Activated CD4-positive, alpha-beta T cell treated with anti-CD3 and anti-CD28 coated beads, Interleukin-2, amount 10 ng/mL, durations not matched to agents 7 days and 5 days (primary cell): ENCODE data around the gene HJV. TPM values are rescaled to one million over a fixed set of nuclear protein-coding genes. Genes with fewer than 3 reads are reported as not detected.

Experiments
- CTCF ChIA-PET: fragments of 350-600 bp; sonication (Branson Sonifier 250); formaldehyde crosslinking; loops from one replicate; lab custom pipeline; 2021; ENCODE audit warnings: antibody characterized with exemption; lab: Charles Lee
- POLR2A ChIA-PET: fragments of 350-600 bp; sonication (Branson Sonifier 250); formaldehyde crosslinking; loops from one replicate; lab custom pipeline; 2021; ENCODE audit warnings: antibody characterized with exemption; lab: Charles Lee
- DNase-seq: peaks from one replicate; pipeline ENCODE4 v3.0.0-alpha.2; 2020
- H3K27ac Mint-ChIP-seq: one replicate; pipeline ENCODE4 v1.8.0; 2021; ENCODE audit warnings: mild to moderate bottlenecking, moderate library complexity, mixed read lengths
- H3K27me3 Mint-ChIP-seq: one replicate; pipeline ENCODE4 v1.8.0; 2021; ENCODE audit warnings: mixed read lengths
- H3K36me3 Mint-ChIP-seq: one replicate; pipeline ENCODE4 v1.8.0; 2021; ENCODE audit warnings: low read depth, mixed read lengths
- H3K4me1 Mint-ChIP-seq: one replicate; pipeline ENCODE4 v1.8.0; 2021; ENCODE audit warnings: mixed read lengths
- H3K4me3 Mint-ChIP-seq: one replicate; pipeline ENCODE4 v1.8.0; 2021; ENCODE audit warnings: mild to moderate bottlenecking, moderate library complexity, mixed read lengths
- H3K9me3 Mint-ChIP-seq: one replicate; pipeline ENCODE4 v1.8.0; 2021; ENCODE audit warnings: mixed read lengths
- total RNA-seq, 2 experiments: library from RNA; stranded (reverse); gene quantifications; one replicate each; pipeline ENCODE4 v1.2.3, GENCODE V29; 2021

The HJV gene
- total RNA-seq, 2 experiments from 2014 or later, result not detected

DNA sequence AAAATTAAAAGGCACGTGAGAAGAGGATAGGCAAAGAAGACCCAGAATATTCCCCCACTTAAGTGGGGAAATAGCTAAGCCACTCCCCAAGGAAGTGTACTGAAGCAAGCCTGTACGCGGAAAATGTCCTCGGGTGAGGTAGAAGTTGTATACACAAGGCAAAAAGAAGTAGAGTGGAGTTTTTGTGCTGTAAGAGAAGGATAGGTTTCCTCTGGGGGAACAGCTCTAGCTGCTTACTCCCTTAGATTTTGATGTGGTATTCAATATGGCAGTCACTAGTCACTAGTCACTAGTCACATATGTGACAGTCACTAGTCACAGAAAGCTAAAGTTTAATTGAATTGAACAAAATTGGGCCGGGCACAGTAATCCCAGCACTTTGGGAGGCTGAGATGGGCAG, 32.8 kb downstream of the HJV start:
- Mint-ChIP-seq H3K9me3 (no peaks in the 10 kb centered on the region), H3K4me1 (peaks cover 77% of the 10 kb centered on the region), H3K27ac (peak overlapping the region; percentile 50), H3K4me3 (no peak overlapping the region), H3K27me3 (no peaks in the 10 kb centered on the region), H3K36me3 (peaks cover 25% of the 10 kb centered on the region)
- DNase-seq, result no peak
- CTCF ChIA-PET, result interaction anchor here (1.2 to 13.2 kb wide), 4 partner anchors 10 to 31 kb away, joined by 3 to 154 read pairs (median 4); partner anchors contain the start of gene LIX1L
- POLR2A ChIA-PET, result interaction anchor here (0.6 to 1.1 kb wide), 2 partner anchors 9 to 63 kb away, joined by 4 to 6 read pairs; no protein-coding TSS in a partner anchor

DNA sequence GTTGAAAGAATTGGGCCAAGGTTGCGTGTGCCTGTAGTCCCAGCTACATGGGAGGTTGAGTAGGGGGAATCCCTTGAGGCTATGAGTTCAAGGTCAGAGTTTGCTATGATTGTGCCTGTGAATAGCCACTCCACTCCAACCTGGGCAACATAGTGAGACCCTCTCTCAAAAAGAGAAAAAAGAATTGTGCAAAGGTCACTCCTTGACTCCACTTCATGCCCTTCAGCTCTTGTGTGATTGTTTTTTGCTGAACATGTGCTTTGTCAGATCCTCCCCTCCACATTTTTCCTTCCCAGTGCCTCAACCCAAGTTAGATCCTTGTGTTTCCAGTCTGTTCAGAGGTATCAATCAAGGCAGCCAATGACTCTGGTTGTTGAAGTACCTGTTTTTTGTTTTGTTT, 33.6 kb downstream of the HJV start:
- H3K27ac Mint-ChIP-seq, result no peak overlapping the region
- no peak overlapping the region for H3K4me3 Mint-ChIP-seq
- H3K27me3 Mint-ChIP-seq, result no peaks in the 10 kb centered on the region
- H3K9me3 Mint-ChIP-seq, result no peaks in the 10 kb centered on the region
- peaks cover 77% of the 10 kb centered on the region for H3K4me1 Mint-ChIP-seq
- ChIA-PET POLR2A (no interaction called here), CTCF (interaction anchor here (0.9 to 13.2 kb wide), 4 partner anchors 9 to 19 kb away, joined by 3 to 154 read pairs (median 4); no protein-coding TSS in a partner anchor)
- no peak for DNase-seq
- peaks cover 16% of the 10 kb centered on the region for H3K36me3 Mint-ChIP-seq

DNA sequence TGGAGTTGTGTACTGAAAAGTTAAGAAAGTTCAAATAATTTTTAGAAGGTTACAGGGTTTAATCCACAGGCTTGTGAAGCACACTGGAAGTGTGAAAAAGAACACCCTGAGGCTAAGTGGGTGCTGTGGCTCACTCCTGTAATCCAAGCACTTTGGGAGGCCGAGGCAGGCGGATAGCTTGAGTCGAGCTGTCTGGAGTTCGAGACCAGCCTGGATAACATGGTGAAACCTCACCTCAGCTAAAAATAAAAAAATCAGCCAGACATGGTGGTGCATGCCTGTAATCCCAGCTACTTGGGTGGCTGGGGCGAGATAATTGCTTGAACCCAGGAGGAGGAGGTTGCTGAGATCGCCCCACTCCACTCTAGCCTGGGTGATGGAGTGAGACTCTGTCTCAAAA, 35.0 kb downstream of the HJV start:
- no peak for DNase-seq
- POLR2A ChIA-PET, result no interaction called here
- peaks cover 2% of the 10 kb centered on the region for H3K9me3 Mint-ChIP-seq
- CTCF ChIA-PET, result interaction anchor here (13.2 kb wide), 1 partner anchor 8 kb away, joined by 154 read pairs; no protein-coding TSS in a partner anchor
- H3K27me3 Mint-ChIP-seq, result no peaks in the 10 kb centered on the region
- H3K4me3 Mint-ChIP-seq, result no peak overlapping the region
- peaks cover 78% of the 10 kb centered on the region for H3K4me1 Mint-ChIP-seq
- H3K27ac Mint-ChIP-seq, result no peak overlapping the region
- peaks cover 6% of the 10 kb centered on the region for H3K36me3 Mint-ChIP-seq

DNA sequence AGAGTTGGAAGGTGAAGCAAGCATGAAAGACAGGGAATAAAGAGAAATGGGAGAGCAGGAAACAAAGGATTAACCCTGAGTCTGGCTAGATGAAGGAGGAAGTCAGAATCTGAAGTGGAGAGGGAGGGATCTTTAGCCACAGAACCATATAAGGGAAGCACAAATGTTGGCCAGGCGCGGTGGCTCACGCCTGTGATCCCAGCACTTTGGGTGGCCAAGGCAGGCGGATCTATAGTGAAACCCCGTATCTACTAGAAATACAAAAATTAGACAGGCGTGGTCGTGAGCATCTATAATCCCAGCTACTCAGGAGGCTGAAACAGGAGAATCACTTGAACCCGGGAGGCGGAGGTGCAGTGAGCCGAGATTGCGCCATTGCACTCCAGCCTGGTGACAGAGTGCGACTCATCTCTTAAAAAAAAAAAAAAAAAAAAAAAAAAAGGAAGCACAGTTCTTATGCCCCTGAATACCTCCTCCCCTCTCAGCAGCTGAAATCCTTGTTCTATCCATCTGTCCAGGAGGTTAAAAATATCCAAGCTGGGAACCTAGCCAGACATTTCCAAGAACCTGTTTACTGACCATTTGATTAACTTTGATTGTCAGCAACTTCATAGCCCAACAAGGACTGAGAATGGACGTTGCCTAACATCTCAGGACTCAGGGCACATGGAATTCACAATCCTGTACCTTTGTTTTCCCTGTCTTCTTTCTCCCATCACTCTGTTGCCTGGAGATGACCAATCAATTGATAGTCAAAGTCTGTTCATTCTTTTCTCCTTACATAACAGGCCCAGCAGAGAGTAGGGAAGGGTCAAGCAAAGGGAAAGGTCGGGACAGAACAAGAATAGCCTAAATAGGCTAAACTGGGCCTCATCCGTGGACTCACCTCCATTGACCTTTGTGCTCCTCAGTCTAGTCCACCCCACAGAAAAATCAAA, 35.8 kb downstream of the HJV start:
- Mint-ChIP-seq H3K9me3 (peaks cover 2% of the 10 kb centered on the region), H3K27me3 (no peaks in the 10 kb centered on the region), H3K27ac (peak overlapping the region; percentile 87), H3K4me1 (peaks cover 77% of the 10 kb centered on the region), H3K4me3 (no peak overlapping the region), H3K36me3 (peaks cover 3% of the 10 kb centered on the region)
- CTCF ChIA-PET, result interaction anchor here (1.0 to 13.2 kb wide), 3 partner anchors 7 to 22 kb away, joined by 3 to 154 read pairs (median 4); no protein-coding TSS in a partner anchor
- POLR2A ChIA-PET, result interaction anchor here (0.6 kb wide), 1 partner anchor 10 kb away, joined by 3 read pairs; no protein-coding TSS in a partner anchor
- no peak for DNase-seq

DNA sequence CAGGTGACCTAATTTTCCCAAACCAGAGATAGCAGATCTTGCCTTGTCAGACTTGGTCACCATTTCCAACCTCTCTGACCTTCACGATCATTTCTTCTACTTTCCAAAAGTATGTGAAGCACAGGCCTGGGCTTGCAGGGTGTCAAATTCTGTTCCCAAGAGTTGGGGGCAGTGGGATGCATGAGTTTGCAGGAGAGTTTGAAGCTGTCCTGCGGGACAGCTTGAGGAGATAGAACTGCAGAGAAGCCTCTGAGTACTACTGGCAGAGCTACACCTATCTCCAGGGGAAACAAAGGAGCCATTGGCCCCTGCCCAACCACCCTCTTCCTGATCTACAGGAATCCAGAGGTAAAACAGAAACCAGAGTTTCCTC, 36.4 kb downstream of the HJV start:
- H3K9me3 Mint-ChIP-seq, result peaks cover 2% of the 10 kb centered on the region
- H3K4me1 Mint-ChIP-seq, result peaks cover 70% of the 10 kb centered on the region
- CTCF ChIA-PET, result interaction anchor here (1.0 to 1.3 kb wide), 2 partner anchors 17 to 22 kb away, joined by 3 to 4 read pairs; no protein-coding TSS in a partner anchor
- H3K4me3 Mint-ChIP-seq, result no peak overlapping the region
- H3K36me3 Mint-ChIP-seq, result peaks cover 3% of the 10 kb centered on the region
- no peak for DNase-seq
- POLR2A ChIA-PET, result no interaction called here
- peak overlapping the region; percentile 87 for H3K27ac Mint-ChIP-seq
- no peaks in the 10 kb centered on the region for H3K27me3 Mint-ChIP-seq

DNA sequence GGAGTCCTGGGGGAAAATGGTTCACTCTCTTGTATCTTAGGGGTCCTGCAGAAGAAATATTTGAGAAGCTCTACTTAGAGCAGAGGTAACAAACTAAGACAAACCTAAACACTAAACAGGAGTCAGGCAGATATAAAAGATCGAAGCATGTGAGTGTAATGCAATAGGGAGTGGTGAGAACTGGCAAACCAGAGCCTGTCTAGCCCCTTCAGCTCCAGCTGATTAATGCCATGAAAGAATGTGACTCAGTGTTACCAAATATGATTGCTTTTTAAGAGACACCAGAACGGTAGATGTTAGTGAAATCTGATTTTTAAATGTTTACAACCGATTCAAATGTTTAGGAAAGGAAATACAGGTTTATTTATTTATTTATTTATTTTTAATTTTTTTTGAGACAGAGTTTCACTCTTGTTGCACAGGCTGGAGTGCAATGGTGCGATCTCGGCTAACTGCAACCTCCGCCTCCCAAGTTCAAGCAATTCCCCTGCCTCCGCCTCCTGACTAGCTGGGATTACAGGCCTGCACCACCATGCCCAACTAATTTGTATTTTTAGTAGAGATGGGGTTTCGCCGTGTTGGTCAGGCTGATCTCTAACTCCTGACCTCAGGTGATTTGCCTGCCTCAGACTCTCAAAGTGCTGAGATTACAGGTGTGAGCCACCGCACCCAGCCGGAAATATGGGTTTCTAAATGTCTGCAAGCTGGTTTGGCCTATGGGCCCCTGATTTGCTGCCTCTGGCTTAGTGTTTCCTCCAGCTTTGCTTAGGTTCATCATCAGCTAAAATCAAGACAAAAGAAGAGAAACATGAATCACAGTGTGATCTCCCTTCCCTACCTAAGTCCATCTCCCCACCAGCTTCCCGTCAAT, 37.3 kb downstream of the HJV start:
- Mint-ChIP-seq H3K27ac (peak overlapping the region; percentile 87), H3K36me3 (peaks cover 3% of the 10 kb centered on the region), H3K27me3 (no peaks in the 10 kb centered on the region), H3K4me1 (peaks cover 66% of the 10 kb centered on the region), H3K9me3 (peaks cover 2% of the 10 kb centered on the region), H3K4me3 (peak overlapping the region; percentile 28)
- POLR2A ChIA-PET, result no interaction called here
- no peak for DNase-seq
- CTCF ChIA-PET, result interaction anchor here (1.3 kb wide), 1 partner anchor 23 kb away, joined by 4 read pairs; no protein-coding TSS in a partner anchor

DNA sequence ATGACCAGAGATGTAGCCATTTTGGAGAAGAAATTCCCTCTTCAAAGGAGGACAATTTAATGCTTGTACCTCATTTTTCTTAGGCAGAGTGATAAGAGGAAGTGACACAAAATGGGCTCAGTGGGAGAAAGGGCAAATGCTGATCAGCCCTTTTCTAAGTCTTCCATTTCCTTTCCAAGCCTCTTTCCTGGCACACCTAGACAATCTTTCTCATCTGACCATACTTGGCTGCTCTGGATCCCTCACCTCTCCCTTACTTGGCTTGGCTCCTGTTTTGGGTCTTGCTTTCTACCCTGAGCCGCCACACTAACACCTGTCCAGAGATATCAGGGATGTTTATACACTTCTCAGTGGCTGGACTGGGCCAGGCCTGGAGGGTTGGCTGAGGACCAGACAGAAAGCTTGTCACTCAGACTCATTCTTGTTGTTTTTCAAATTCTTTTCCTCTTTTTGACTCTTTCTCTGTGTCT, 38.3 kb downstream of the HJV start:
- Mint-ChIP-seq H3K4me1 (peaks cover 58% of the 10 kb centered on the region), H3K9me3 (peaks cover 2% of the 10 kb centered on the region), H3K36me3 (peaks cover 3% of the 10 kb centered on the region), H3K27me3 (no peaks in the 10 kb centered on the region), H3K27ac (peak overlapping the region; percentile 55), H3K4me3 (no peak overlapping the region)
- ChIA-PET CTCF (interaction anchor here (8.7 kb wide), 1 partner anchor 9 kb away, joined by 154 read pairs; the partner anchor contains the start of gene TXNIP), POLR2A (no interaction called here)
- DNase-seq, result no peak

DNA sequence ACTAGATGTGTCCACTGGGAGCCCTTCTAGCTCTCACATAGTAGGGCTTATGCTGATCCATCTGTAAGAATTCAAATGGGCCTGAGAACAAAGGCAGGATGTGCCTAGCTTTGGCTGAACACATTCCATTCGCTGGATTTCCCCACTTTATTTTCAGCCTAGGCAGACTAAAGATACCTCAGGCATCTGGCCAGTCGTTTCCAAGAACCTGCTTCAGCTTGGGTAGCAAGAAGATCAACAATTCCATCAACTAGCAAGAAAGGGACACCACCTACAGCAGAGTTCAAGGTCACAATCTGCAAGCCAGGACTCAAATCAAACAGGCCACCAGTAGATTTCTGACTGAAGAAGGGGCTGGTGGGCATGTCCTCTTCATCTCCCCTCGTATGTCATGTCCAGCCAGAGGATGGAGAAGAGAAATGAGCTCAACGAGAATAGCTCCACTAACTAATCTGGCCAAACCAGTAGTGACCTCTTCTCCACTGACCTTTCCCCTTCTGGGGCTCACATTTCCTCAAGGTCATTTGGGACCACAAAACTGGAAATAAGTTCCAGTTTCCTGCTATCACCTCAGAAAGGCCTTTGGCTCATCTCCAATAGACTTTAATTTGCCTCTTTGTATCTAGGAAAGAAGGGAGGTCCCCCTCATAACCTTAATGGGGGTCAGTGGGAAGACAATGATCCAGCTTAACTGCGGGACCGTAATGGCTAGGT, 39.4 kb downstream of the HJV start:
- H3K27ac Mint-ChIP-seq, result peak overlapping the region; percentile 68
- H3K4me1 Mint-ChIP-seq, result peaks cover 50% of the 10 kb centered on the region
- H3K27me3 Mint-ChIP-seq, result no peaks in the 10 kb centered on the region
- ChIA-PET POLR2A (no interaction called here), CTCF (interaction anchor here (1.1 to 8.7 kb wide), 6 partner anchors 10 to 136 kb away, joined by 3 to 190 read pairs (median 6); partner anchors contain the start of genes NUDT17 and TXNIP)
- DNase-seq, result no peak
- H3K36me3 Mint-ChIP-seq, result peaks cover 3% of the 10 kb centered on the region
- H3K9me3 Mint-ChIP-seq, result peaks cover 2% of the 10 kb centered on the region
- no peak overlapping the region for H3K4me3 Mint-ChIP-seq

DNA sequence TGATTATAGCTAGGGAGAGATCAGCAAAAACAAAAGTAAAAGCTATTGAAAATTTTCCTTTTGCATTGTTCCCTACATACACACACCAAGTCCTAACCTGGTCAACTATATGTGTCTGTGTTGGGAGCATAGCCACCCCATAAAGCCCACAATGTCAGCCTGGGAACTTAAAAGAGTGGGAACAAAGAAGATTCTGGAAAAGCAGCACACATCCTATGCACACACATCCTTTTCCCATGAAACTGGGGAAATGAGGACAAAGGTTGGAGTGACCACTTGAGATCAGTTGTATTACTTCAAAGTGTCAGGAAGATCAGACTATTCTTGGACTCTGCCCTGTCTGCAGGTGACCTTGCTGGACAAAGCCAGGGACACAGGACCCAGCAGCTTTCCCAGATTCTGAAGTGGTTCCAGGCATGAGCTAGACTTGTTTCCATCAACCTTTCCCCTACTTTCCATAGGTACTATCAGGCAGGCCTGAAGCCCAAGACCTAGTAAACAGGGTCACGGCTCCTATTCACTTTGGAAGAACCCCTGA, 41.0 kb downstream of the HJV start:
- H3K27me3 Mint-ChIP-seq, result no peaks in the 10 kb centered on the region
- peaks cover 2% of the 10 kb centered on the region for H3K9me3 Mint-ChIP-seq
- peaks cover 43% of the 10 kb centered on the region for H3K4me1 Mint-ChIP-seq
- DNase-seq, result no peak
- H3K4me3 Mint-ChIP-seq, result no peak overlapping the region
- no peak overlapping the region for H3K27ac Mint-ChIP-seq
- POLR2A ChIA-PET, result interaction anchor here (0.7 to 2.8 kb wide), 5 partner anchors 12 to 155 kb away, joined by 3 to 22 read pairs (median 5); partner anchors contain the start of gene TXNIP
- H3K36me3 Mint-ChIP-seq, result peaks cover 3% of the 10 kb centered on the region
- CTCF ChIA-PET, result interaction anchor here (1.0 to 8.7 kb wide), 8 partner anchors 12 to 135 kb away, joined by 3 to 190 read pairs (median 9); partner anchors contain the start of genes ANKRD34A, LIX1L, NUDT17 and POLR3GL

DNA sequence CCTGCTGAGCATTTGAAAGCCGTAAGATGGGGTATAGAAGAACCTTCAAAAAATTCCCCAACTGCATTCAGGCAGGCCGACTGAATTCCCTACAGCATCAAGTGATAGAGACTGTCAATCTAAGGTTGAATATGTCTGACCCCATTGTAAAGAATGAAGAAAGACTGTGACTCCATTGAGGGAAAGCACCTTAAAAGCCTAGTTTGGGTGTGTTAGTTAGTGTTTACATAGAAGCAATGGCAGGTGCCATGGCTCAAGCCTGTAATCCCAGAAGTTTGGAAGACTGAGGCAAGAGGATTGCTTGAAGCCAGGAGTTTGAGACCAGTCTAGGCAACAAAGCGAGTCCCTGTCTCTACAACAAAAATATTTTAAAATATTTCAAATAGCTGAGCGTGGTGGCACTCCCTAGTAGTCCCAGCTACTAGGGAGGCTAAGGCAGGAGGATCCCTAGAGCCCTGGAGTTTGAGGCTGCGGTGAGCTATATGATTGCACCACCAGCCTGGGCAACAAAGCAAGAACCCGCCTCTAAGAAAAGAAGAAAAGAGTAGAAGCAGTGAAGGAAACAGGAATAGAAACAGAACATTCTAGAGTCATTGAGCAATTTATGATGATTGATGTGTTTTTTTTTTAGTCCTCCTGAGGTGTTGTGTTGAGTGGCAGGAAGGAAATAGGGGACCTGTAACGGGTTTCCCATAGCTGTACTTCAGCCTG, 41.6 kb downstream of the HJV start:
- CTCF ChIA-PET, result interaction anchor here (0.6 to 8.7 kb wide), 15 partner anchors 12 to 134 kb away, joined by 3 to 190 read pairs (median 5); partner anchors contain the start of genes ANKRD34A, LIX1L, NUDT17 and POLR3GL
- Mint-ChIP-seq H3K36me3 (peaks cover 3% of the 10 kb centered on the region), H3K9me3 (peaks cover 2% of the 10 kb centered on the region), H3K27ac (no peak overlapping the region), H3K4me1 (peaks cover 36% of the 10 kb centered on the region), H3K27me3 (no peaks in the 10 kb centered on the region), H3K4me3 (no peak overlapping the region)
- DNase-seq, result peak; percentile 38
- POLR2A ChIA-PET, result interaction anchor here (0.5 to 2.8 kb wide), 11 partner anchors 9 to 699 kb away, joined by 3 to 22 read pairs (median 4); partner anchors contain the start of genes ANKRD34A, LIX1L, POLR3GL and TXNIP
